NCI-H1436 (cell line): Measurements from ENCODE around the gene SVIL.
"Not testable (repeated sequence)": the region's sequence is repeated elsewhere in the genome, so short reads cannot be mapped to it uniquely, and the experiment has no call there.

ENCODE experiments used
- DNase-seq: peaks from one replicate; lab custom pipeline; 2025; lab: John Stamatoyannopoulos, UW

Gene SVIL

GRCh38 chr10:29648983-29649268 lies 14.2 kb upstream of the SVIL start:
- no peak for DNase-seq

GRCh38 chr10:29648114-29648982 lies 13.6 kb upstream of the SVIL start:
- no peak for DNase-seq

- DNase-seq: no peak
Measured at GRCh38 chr10:29647478-29647877, 12.7 kb upstream of the SVIL start.

GRCh38 chr10:29646960-29647461 lies 12.2 kb upstream of the SVIL start:
- DNase-seq: no peak

GRCh38 chr10:29646238-29646902 lies 11.6 kb upstream of the SVIL start:
- DNase-seq: peak; percentile 90

GRCh38 chr10:29643771-29644501 lies 9.2 kb upstream of the SVIL start:
- no peak for DNase-seq

- no peak for DNase-seq
Measured at GRCh38 chr10:29642990-29643389, 8.2 kb upstream of the SVIL start.

- no peak for DNase-seq
Measured at GRCh38 chr10:29637537-29637936, 2.8 kb upstream of the SVIL start.

GRCh38 chr10:29636178-29636577 lies 1.4 kb upstream of the SVIL start:
- no peak for DNase-seq

GRCh38 chr10:29635711-29636144 lies 957 bp upstream of the SVIL start:
- no peak for DNase-seq

GRCh38 chr10:29634105-29634504 lies 666 bp downstream of the SVIL start:
- no peak for DNase-seq

- DNase-seq: no peak
Measured at GRCh38 chr10:29631049-29631339, 3.8 kb downstream of the SVIL start.

- DNase-seq: no peak
Measured at GRCh38 chr10:29630205-29631048, 4.3 kb downstream of the SVIL start.

- no peak for DNase-seq
Measured at GRCh38 chr10:29628912-29629526, 5.8 kb downstream of the SVIL start.

- DNase-seq: no peak
Measured at GRCh38 chr10:29628311-29628710, 6.5 kb downstream of the SVIL start.

GRCh38 chr10:29627201-29628132 lies 7.3 kb downstream of the SVIL start:
- DNase-seq: no peak

GRCh38 chr10:29624357-29624756 lies 10.4 kb downstream of the SVIL start:
- not testable (repeated sequence) for DNase-seq

- no peak for DNase-seq
Measured at GRCh38 chr10:29623797-29624196, 11.0 kb downstream of the SVIL start.

GRCh38 chr10:29622382-29622922 lies 12.3 kb downstream of the SVIL start:
- no peak for DNase-seq

GRCh38 chr10:29621161-29621560 lies 13.6 kb downstream of the SVIL start:
- DNase-seq: no peak
